PC-3 (cell line): ENCODE measurements around the gene GUCY1B1. TPM values are rescaled to one million over a fixed set of nuclear protein-coding genes. Genes with fewer than 3 reads are reported as not detected.

ENCODE experiments used
- ATAC-seq: fragments of 200-7000 bp; cut with Tn5 transposase; 2 replicates; pipeline ENCODE4 v1.9.1; 2020; ENCODE audit warnings: mild to moderate bottlenecking, moderate library complexity
- BruUV-seq: library from RNA; stranded (reverse); fragments of 400-500 nt; replicated peaks from 2 replicates; lab custom pipeline; 2021; lab: Mats Ljungman, UMichigan
- CTCF ChIA-PET: fragments of 300-600 bp; sonication (Branson Sonifier 250); formaldehyde crosslinking; loops from one replicate; lab custom pipeline; 2022; ENCODE audit warnings: antibody characterized with exemption; lab: Charles Lee
- POLR2A ChIA-PET: fragments of 300-600 bp; sonication (Branson Sonifier 250); formaldehyde crosslinking; loops from one replicate; lab custom pipeline; 2022; ENCODE audit warnings: antibody characterized with exemption; ENCODE audit not compliant: unreplicated experiment; lab: Charles Lee
- DNase-seq: peaks from one replicate; pipeline ENCODE4 v3.0.0-alpha.2; 2015
- H2AFZ ChIP-seq: fragments of 300-600 bp; sonication (generic); 2 replicates; pipeline ENCODE4 v1.6.0; 2016; ENCODE audit warnings: antibody characterized with exemption, low read length
- H3F3A ChIP-seq: fragments of 300-600 bp; sonication (generic); one replicate; pipeline ENCODE4 v1.6.0; 2017; ENCODE audit warnings: antibody characterized with exemption, low read length, control low read depth, mild to moderate bottlenecking; ENCODE audit not compliant: unreplicated experiment
- H3K27ac ChIP-seq: fragments of 300-600 bp; sonication (generic); 2 replicates; pipeline ENCODE4 v1.5.1; 2016; ENCODE audit warnings: mild to moderate bottlenecking, low read length
- H3K27me3 ChIP-seq: fragments of 300-600 bp; sonication (generic); 2 replicates; pipeline ENCODE4 v1.6.1; 2016; ENCODE audit warnings: low read length, mixed read lengths
- H3K36me3 ChIP-seq: fragments of 300-600 bp; sonication (generic); 2 replicates; pipeline ENCODE4 v1.6.1; 2016; ENCODE audit warnings: low read depth, mixed run types, low read length, mixed read lengths
- H3K4me1 ChIP-seq: fragments of 300-600 bp; sonication (generic); 2 replicates; pipeline ENCODE4 v1.5.1; 2016; ENCODE audit warnings: low read length; ENCODE audit not compliant: insufficient read depth
- H3K4me2 ChIP-seq: fragments of 300-600 bp; sonication (generic); 2 replicates; pipeline ENCODE4 v1.6.0; 2016; ENCODE audit warnings: low read length
- H3K4me3 ChIP-seq: fragments of 300-600 bp; sonication (generic); 2 replicates; pipeline ENCODE4 v1.5.1; 2016; ENCODE audit warnings: mild to moderate bottlenecking, low read length, mixed read lengths
- H3K79me2 ChIP-seq: fragments of 300-600 bp; sonication (generic); 2 replicates; pipeline ENCODE4 v1.6.1; 2017; ENCODE audit warnings: low read length, mixed read lengths
- H3K9ac ChIP-seq: fragments of 300-600 bp; sonication (generic); 2 replicates; pipeline ENCODE4 v1.6.0; 2016; ENCODE audit warnings: mild to moderate bottlenecking, low read length
- H3K9me2 ChIP-seq: fragments of 300-600 bp; sonication (generic); replicated peaks from 2 replicates; pipeline ENCODE4 v1.6.1; 2016; ENCODE audit warnings: mixed run types, low read length, mixed read lengths
- H3K9me3 ChIP-seq: fragments of 300-600 bp; sonication (generic); 2 replicates; pipeline ENCODE4 v1.6.1; 2016; ENCODE audit warnings: low read length, mixed read lengths
- H4K20me1 ChIP-seq: fragments of 300-600 bp; sonication (generic); 2 replicates; pipeline ENCODE4 v1.6.1; 2016; ENCODE audit warnings: low read length, mixed read lengths
- EZH2 ChIP-seq: fragments of 300-600 bp; sonication (generic); IDR thresholded peaks from one replicate; pipeline ENCODE4 v1.6.1; 2017; ENCODE audit warnings: antibody characterized with exemption, mild to moderate bottlenecking, low read length; ENCODE audit not compliant: unreplicated experiment
- EZH2phosphoT487 ChIP-seq: fragments of 300-600 bp; sonication (generic); IDR thresholded peaks from 2 replicates; pipeline ENCODE4 v1.6.1; 2018; ENCODE audit warnings: mild to moderate bottlenecking, antibody characterized with exemption, low read length, borderline replicate concordance
- intact Hi-C: fragments of 100-400 bp; cut with micrococcal nuclease; formaldehyde crosslinking; loops from 2 replicates; pipeline ENCODE4 v1.9.0; 2023
- total RNA-seq: library from RNA; depleted of rRNA; stranded (reverse); fragments of >200 nt; gene quantifications from 2 replicates; pipeline ENCODE4 v1.2.3, GENCODE V29; 2014
- TF ChIP-seq, protein P1 (sequence below): fragments of 300-600 bp; sonication (generic); conservative IDR thresholded peaks from 2 replicates; pipeline ENCODE4 v1.5.1; 2017; ENCODE audit warnings: antibody characterized with exemption, low read depth, mild to moderate bottlenecking, low read length

The GUCY1B1 gene
- total RNA-seq, 1 experiment from 2014 or later, result 4.4 TPM

DNA sequence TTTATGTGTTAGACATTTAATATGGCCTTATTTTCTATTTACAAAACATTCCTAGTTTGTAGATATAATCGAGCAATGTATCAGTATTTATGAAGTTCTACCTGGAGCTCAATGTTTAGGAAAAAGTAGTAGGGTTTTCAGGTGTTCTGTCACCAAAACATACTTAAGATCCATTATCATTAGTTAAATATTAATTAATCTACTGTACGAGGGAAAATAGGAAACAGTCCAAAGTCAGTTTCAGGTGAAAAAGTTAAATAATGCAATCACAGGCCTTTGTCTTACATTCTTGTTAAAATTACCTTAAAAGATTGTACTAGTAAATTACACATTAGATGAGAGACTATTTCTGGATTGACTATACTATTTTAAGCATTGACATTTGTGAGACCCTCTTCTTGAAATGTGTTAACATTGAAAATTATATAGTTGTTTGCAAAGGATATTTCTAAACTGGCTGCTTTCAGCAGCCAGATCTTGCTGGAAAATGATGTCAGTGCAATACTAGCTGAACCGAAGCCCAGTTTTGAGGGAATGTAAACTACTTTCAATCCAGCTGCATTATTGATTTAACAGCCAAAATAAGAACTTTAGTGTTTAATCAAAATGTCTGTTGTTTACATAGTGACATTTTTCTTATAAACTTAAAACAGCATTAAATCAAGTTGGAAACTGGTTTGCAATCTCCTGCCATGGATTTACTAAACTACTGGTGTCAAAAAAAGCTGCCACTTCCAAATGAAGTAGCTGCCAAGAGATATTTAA, 19.3 kb downstream of the GUCY1B1 start:
- peak; percentile 42 for DNase-seq
- H3K27ac ChIP-seq, result 0 out of 2 replicates have a peak overlapping the region, but pooled peaks have one; percentile 14
- no peak for TF ChIP-seq EZH2phosphoT487
- H3K4me3 ChIP-seq, result no peak overlapping the region
- peaks cover 25% of the 10 kb centered on the region for H3K4me1 ChIP-seq
- H3K36me3 ChIP-seq, result no peaks in the 10 kb centered on the region
- H3K9me3 ChIP-seq, result no peaks in the 10 kb centered on the region
- no peaks in the 10 kb centered on the region for H3K79me2 ChIP-seq
- H3K27me3 ChIP-seq, result no peaks in the 10 kb centered on the region
- no peak overlapping the region for H2AFZ ChIP-seq
- H3F3A ChIP-seq, result no peaks in the 10 kb centered on the region
- peak overlapping the region; percentile 37 for H3K4me2 ChIP-seq
- peak; percentile 82 for ATAC-seq
- intact Hi-C loops, result loop anchor here (5.0 kb wide), 1 partner anchor 101 kb away; no protein-coding TSS in a partner anchor
- no peaks in the 10 kb centered on the region for H3K9me2 ChIP-seq
- ChIA-PET CTCF (no interaction called here), POLR2A (interaction anchor here (0.6 kb wide), 1 partner anchor 31 kb away, joined by 8 read pairs; no protein-coding TSS in a partner anchor)
- H3K9ac ChIP-seq, result no peak overlapping the region
- no TSS peak for BruUV-seq
- H4K20me1 ChIP-seq, result no peaks in the 10 kb centered on the region

DNA sequence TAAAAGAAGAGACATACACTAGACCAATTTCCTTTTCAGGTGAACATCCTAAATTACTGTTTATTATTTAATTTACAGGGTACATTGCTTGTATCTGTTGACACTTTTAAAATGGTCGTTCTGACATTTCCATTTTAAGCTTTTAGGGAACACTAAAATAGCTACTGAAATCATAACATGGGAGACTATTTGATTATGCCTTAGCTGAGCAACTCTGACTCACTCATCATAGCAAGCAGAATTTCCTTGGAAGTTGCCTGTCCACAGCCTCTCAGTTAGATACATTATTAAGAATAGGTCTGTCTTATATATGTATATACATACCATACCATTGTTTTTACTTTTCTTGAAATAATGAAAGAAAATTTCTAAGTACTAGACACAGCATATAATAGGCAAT, 22.0 kb downstream of the GUCY1B1 start:
- CTCF ChIA-PET, result no interaction called here
- no peak overlapping the region; the same call in 1 of the 2 replicates for H3K4me2 ChIP-seq
- no peaks in the 10 kb centered on the region for H3F3A ChIP-seq
- DNase-seq (peak; percentile 54), ATAC-seq (peak; percentile 79)
- TF ChIP-seq, protein P1, sequence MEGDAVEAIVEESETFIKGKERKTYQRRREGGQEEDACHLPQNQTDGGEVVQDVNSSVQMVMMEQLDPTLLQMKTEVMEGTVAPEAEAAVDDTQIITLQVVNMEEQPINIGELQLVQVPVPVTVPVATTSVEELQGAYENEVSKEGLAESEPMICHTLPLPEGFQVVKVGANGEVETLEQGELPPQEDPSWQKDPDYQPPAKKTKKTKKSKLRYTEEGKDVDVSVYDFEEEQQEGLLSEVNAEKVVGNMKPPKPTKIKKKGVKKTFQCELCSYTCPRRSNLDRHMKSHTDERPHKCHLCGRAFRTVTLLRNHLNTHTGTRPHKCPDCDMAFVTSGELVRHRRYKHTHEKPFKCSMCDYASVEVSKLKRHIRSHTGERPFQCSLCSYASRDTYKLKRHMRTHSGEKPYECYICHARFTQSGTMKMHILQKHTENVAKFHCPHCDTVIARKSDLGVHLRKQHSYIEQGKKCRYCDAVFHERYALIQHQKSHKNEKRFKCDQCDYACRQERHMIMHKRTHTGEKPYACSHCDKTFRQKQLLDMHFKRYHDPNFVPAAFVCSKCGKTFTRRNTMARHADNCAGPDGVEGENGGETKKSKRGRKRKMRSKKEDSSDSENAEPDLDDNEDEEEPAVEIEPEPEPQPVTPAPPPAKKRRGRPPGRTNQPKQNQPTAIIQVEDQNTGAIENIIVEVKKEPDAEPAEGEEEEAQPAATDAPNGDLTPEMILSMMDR, result no peak
- TF ChIP-seq EZH2phosphoT487 (no peak), EZH2 (no peak)
- no peaks in the 10 kb centered on the region for H4K20me1 ChIP-seq
- no peaks in the 10 kb centered on the region for H3K36me3 ChIP-seq
- BruUV-seq, result no TSS peak
- H3K27ac ChIP-seq, result no peak overlapping the region
- intact Hi-C loops, result loop anchor here (5.0 kb wide), 1 partner anchor 253 kb away; no protein-coding TSS in a partner anchor
- no peaks in the 10 kb centered on the region for H3K9me3 ChIP-seq
- no peak overlapping the region for H3K9ac ChIP-seq
- no peaks in the 10 kb centered on the region for H3K79me2 ChIP-seq
- no peak overlapping the region for H2AFZ ChIP-seq
- no peak overlapping the region for H3K4me3 ChIP-seq
- POLR2A ChIA-PET, result no interaction called here
- H3K9me2 ChIP-seq, result no peaks in the 10 kb centered on the region
- H3K27me3 ChIP-seq, result no peaks in the 10 kb centered on the region
- H3K4me1 ChIP-seq, result peaks cover 25% of the 10 kb centered on the region

DNA sequence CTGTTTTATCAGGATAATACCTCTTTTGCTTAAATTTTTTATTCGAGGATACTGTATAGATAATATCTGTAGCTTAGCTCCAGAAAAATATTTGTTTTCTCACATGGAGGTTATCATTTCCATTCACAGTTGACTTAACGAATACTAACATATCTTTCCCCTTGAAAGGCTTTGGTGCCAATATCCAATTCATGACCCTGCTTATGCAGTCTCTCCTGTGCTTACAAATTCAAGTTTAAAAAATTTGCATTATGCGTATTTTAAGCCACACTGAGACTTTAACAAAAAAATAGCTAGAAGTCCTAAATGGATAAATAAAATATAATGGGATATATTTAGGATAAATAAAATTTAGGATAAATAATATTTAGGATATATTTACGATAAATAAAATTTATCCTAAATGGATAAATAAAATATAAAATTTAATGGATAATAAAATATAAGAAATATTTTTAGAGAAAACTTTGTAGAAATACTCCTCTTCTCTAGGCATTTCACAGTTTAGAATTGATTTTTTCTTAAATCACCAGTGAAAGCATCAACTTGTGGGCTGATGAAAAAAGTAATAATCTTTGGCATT, 22.5 kb downstream of the GUCY1B1 start:
- no peaks in the 10 kb centered on the region for H3K9me2 ChIP-seq
- no peak overlapping the region for H3K27ac ChIP-seq
- TF ChIP-seq EZH2phosphoT487 (no peak), EZH2 (no peak)
- TF ChIP-seq, protein P1, result no peak
- ATAC-seq, result no peak
- DNase-seq, result no peak
- H3K79me2 ChIP-seq, result no peaks in the 10 kb centered on the region
- no TSS peak for BruUV-seq
- no peak overlapping the region for H2AFZ ChIP-seq
- no peaks in the 10 kb centered on the region for H3K9me3 ChIP-seq
- no peaks in the 10 kb centered on the region for H3K27me3 ChIP-seq
- H3K9ac ChIP-seq, result no peak overlapping the region
- H3K4me3 ChIP-seq, result no peak overlapping the region
- no peaks in the 10 kb centered on the region for H4K20me1 ChIP-seq
- intact Hi-C loops, result loop anchor here (5.0 kb wide), 1 partner anchor 254 kb away; no protein-coding TSS in a partner anchor
- no peak overlapping the region for H3K4me2 ChIP-seq
- ChIA-PET POLR2A (no interaction called here), CTCF (no interaction called here)
- H3K36me3 ChIP-seq, result no peaks in the 10 kb centered on the region
- H3K4me1 ChIP-seq, result peaks cover 25% of the 10 kb centered on the region
- no peaks in the 10 kb centered on the region for H3F3A ChIP-seq
